GM21526 (cell line): ENCODE measurements around the gene USP36.
"Not testable (repeated sequence)": the region's sequence is repeated elsewhere in the genome, so short reads cannot be mapped to it uniquely, and the experiment has no call there.

Source experiments
- ATAC-seq: cut with Tn5 transposase; IDR thresholded peaks from one replicate; pipeline ENCODE4 v1.9.1; 2021; ENCODE audit warnings: moderate library complexity; ENCODE audit not compliant: unreplicated experiment, low FRiP score

USP36 gene

GRCh38 chr17:78794864-78795640 lies 45.6 kb downstream of the USP36 start:
- no peak for ATAC-seq

- ATAC-seq: no peak
Measured at GRCh38 chr17:78794399-78794798, 46.2 kb downstream of the USP36 start.

- ATAC-seq: no peak
Measured at GRCh38 chr17:78793968-78794367, 46.6 kb downstream of the USP36 start.

- no peak for ATAC-seq
Measured at GRCh38 chr17:78793415-78793814, 47.2 kb downstream of the USP36 start.

- no peak for ATAC-seq
Measured at GRCh38 chr17:78791840-78792709, 48.5 kb downstream of the USP36 start.

- no peak for ATAC-seq
Measured at GRCh38 chr17:78790552-78790951, 50.1 kb downstream of the USP36 start.

- no peak for ATAC-seq
Measured at GRCh38 chr17:78789663-78790181, 50.9 kb downstream of the USP36 start.

GRCh38 chr17:78789149-78789662 lies 51.4 kb downstream of the USP36 start:
- no peak for ATAC-seq

GRCh38 chr17:78788451-78788850 lies 52.2 kb downstream of the USP36 start:
- no peak for ATAC-seq

GRCh38 chr17:78787444-78787843 lies 53.2 kb downstream of the USP36 start:
- no peak for ATAC-seq

GRCh38 chr17:78785663-78786057 lies 55.0 kb downstream of the USP36 start:
- ATAC-seq: no peak

- no peak for ATAC-seq
Measured at GRCh38 chr17:78785011-78785662, 55.5 kb downstream of the USP36 start.

GRCh38 chr17:78784352-78784751 lies 56.3 kb downstream of the USP36 start:
- no peak for ATAC-seq

- no peak for ATAC-seq
Measured at GRCh38 chr17:78783711-78784324, 56.8 kb downstream of the USP36 start.

GRCh38 chr17:78781893-78782304 lies 58.7 kb downstream of the USP36 start, which contains the start of gene CYTH1:
Gene CYTH1, minus strand, starts transcription at chr17:78782273. Its CDS starts 50 bp downstream, at chr17:78782223.
- peak; percentile 14 for ATAC-seq

GRCh38 chr17:78781104-78781892 lies 59.3 kb downstream of the USP36 start:
- ATAC-seq: no peak

- no peak for ATAC-seq
Measured at GRCh38 chr17:78780335-78780734, 60.3 kb downstream of the USP36 start.

- ATAC-seq: no peak
Measured at GRCh38 chr17:78779850-78780249, 60.8 kb downstream of the USP36 start.

GRCh38 chr17:78779286-78779651 lies 61.3 kb downstream of the USP36 start:
- ATAC-seq: not testable (repeated sequence)
